IMR-90 (cell line): ENCODE data around the gene SSR2. TPM values are rescaled to one million over a fixed set of nuclear protein-coding genes. Genes with fewer than 3 reads are reported as not detected.

Source experiments
- ATAC-seq: fragments of 200-7000 bp; cut with Tn5 transposase; 2 replicates; pipeline ENCODE4 v1.9.1; 2020; ENCODE audit warnings: low read depth, mild to moderate bottlenecking, moderate library complexity
- BruUV-seq: library from RNA; stranded (reverse); fragments of 400-500 nt; replicated peaks from 2 replicates; lab custom pipeline; 2021; lab: Mats Ljungman, UMichigan
- CTCF ChIA-PET: fragments of 300-600 bp; formaldehyde crosslinking; extraction: SDS; loops from one replicate; lab custom pipeline; 2021; ENCODE audit warnings: antibody characterized with exemption; lab: Yijun Ruan, JAX
- POLR2A ChIA-PET: fragments of 300-600 bp; sonication (Branson Sonifier 250); formaldehyde crosslinking; loops from one replicate; lab custom pipeline; 2022; ENCODE audit warnings: antibody characterized with exemption; ENCODE audit not compliant: unreplicated experiment; lab: Charles Lee
- DNase-seq: peaks from one replicate; pipeline ENCODE4 v3.0.0; 2013
- H2AFZ ChIP-seq: replicated peaks from 2 replicates; pipeline ENCODE3; 2013; ENCODE audit warnings: low read length, mild to moderate bottlenecking; ENCODE audit not compliant: poor library complexity
- H2AK5ac ChIP-seq: 2 replicates; pipeline ENCODE4 v1.6.1; 2013; ENCODE audit warnings: low read depth, low read length, inconsistent platforms
- H2AK9ac ChIP-seq: replicated peaks from 2 replicates; pipeline ENCODE3; 2013; ENCODE audit warnings: mild to moderate bottlenecking, low read depth, low read length, moderate library complexity; ENCODE audit not compliant: poor library complexity
- H2BK120ac ChIP-seq: 2 replicates; pipeline ENCODE4 v1.6.1; 2013; ENCODE audit warnings: low read depth, low read length, inconsistent platforms
- H2BK15ac ChIP-seq: 3 replicates; pipeline ENCODE4 v1.6.1; 2013; ENCODE audit warnings: low read depth, low read length, inconsistent platforms
- H2BK20ac ChIP-seq: 2 replicates; pipeline ENCODE4 v1.6.1; 2013; ENCODE audit warnings: low read depth, mild to moderate bottlenecking, inconsistent platforms, low read length, moderate library complexity
- H2BK5ac ChIP-seq: 2 replicates; pipeline ENCODE4 v1.6.1; 2013; ENCODE audit warnings: mild to moderate bottlenecking, low read depth, low read length, inconsistent platforms; ENCODE audit not compliant: poor library complexity, severe bottlenecking
- H3K14ac ChIP-seq: replicated peaks from 2 replicates; pipeline ENCODE4 v1.6.1; 2013; ENCODE audit warnings: low read depth, low read length, inconsistent platforms
- H3K18ac ChIP-seq: 2 replicates; pipeline ENCODE4 v1.6.1; 2013; ENCODE audit warnings: low read depth, low read length, control low read depth
- H3K23ac ChIP-seq: 2 replicates; pipeline ENCODE4 v1.6.1; 2013; ENCODE audit warnings: low read depth, low read length, inconsistent platforms
- H3K27ac ChIP-seq: 2 replicates; pipeline ENCODE4 v1.5.1; 2013; ENCODE audit warnings: mild to moderate bottlenecking, control low read depth, low read length; ENCODE audit not compliant: insufficient read depth
- H3K27me3 ChIP-seq: 2 replicates; pipeline ENCODE4 v1.6.1; 2013; ENCODE audit warnings: low read length; ENCODE audit not compliant: control insufficient read depth, insufficient read depth
- H3K36me3 ChIP-seq: 2 replicates; pipeline ENCODE4 v1.6.1; 2013; ENCODE audit warnings: low read length, mixed read lengths; ENCODE audit not compliant: control insufficient read depth, insufficient read depth
- H3K4ac ChIP-seq: 2 replicates; pipeline ENCODE4 v1.6.1; 2013; ENCODE audit warnings: low read depth, low read length, inconsistent platforms
- H3K4me1 ChIP-seq: 2 replicates; pipeline ENCODE4 v1.6.1; 2013; ENCODE audit warnings: low read length, mixed read lengths; ENCODE audit not compliant: control insufficient read depth, insufficient read depth
- H3K4me2 ChIP-seq: 2 replicates; pipeline ENCODE4 v1.6.1; 2013; ENCODE audit warnings: low read depth, mild to moderate bottlenecking, control low read depth, low read length, moderate library complexity
- H3K4me3 ChIP-seq: 2 replicates; pipeline ENCODE4 v1.5.1; 2013; ENCODE audit warnings: low read depth, mild to moderate bottlenecking, control low read depth, low read length, moderate library complexity; ENCODE audit not compliant: insufficient read depth
- H3K56ac ChIP-seq: 2 replicates; pipeline ENCODE4 v1.6.1; 2013; ENCODE audit warnings: low read length, inconsistent platforms; ENCODE audit not compliant: insufficient read depth; ENCODE audit errors: extremely low read depth
- H3K79me1 ChIP-seq, 2 experiments: 2 replicates each; pipeline ENCODE4 v1.6.1; 2013; ENCODE audit warnings: low read length in 2 of 2, inconsistent platforms in 1 of 2, low read depth in 1 of 2
- H3K9ac ChIP-seq: 2 replicates; pipeline ENCODE4 v1.6.1; 2013; ENCODE audit warnings: low read depth, low read length, control low read depth
- H3K9me1 ChIP-seq: 2 replicates; pipeline ENCODE4 v1.6.1; 2013; ENCODE audit warnings: low read length, inconsistent platforms; ENCODE audit not compliant: insufficient read depth
- H3K9me3 ChIP-seq: 2 replicates; pipeline ENCODE4 v1.6.1; 2013; ENCODE audit warnings: low read length; ENCODE audit not compliant: control insufficient read depth, insufficient read depth
- H4K20me1 ChIP-seq: 2 replicates; pipeline ENCODE4 v1.6.1; 2013; ENCODE audit warnings: low read length, inconsistent platforms; ENCODE audit not compliant: insufficient read depth
- H4K5ac ChIP-seq: 2 replicates; pipeline ENCODE4 v1.6.1; 2013; ENCODE audit warnings: mild to moderate bottlenecking, low read depth, low read length, control low read depth
- H4K8ac ChIP-seq, 2 experiments: 2 replicates each; pipeline ENCODE4 v1.6.1; 2013; ENCODE audit warnings: low read depth in 2 of 2, low read length in 2 of 2, control low read depth in 1 of 2, inconsistent platforms in 1 of 2
- H4K91ac ChIP-seq: 2 replicates; pipeline ENCODE4 v1.6.1; 2013; ENCODE audit warnings: low read depth, low read length, inconsistent platforms; ENCODE audit not compliant: insufficient read depth
- USF2 ChIP-seq: fragments of 150-350 bp; IDR thresholded peaks from 2 replicates; pipeline ENCODE4 v1.6.1; 2017; ENCODE audit warnings: mild to moderate bottlenecking, antibody characterized with exemption, low read length, low read depth
- WGBS, 2 experiments: methylation state at CpG; one replicate each; pipeline versions ENCODE4 v1.1.5 to v1.1.7; 2013; ENCODE audit warnings: missing lambda C conversion rate in 2 of 2; ENCODE audit not compliant: insufficient read length in 1 of 2; ENCODE audit errors: extremely low coverage in 2 of 2; 5-methylcytosine and 5-hydroxymethylcytosine counted together
- dilution Hi-C: fragments of 300-500 bp; cut with HindIII; formaldehyde crosslinking; loops from one replicate; pipeline ENCODE4 v1.14.3; 2018; ENCODE audit warnings: low sequenced_read_pairs; ENCODE audit not compliant: unreplicated experiment
- in situ Hi-C: fragments of 300-500 bp; cut with MboI; formaldehyde crosslinking; loops from 3 replicates; pipeline ENCODE4 v1.14.3; 2019; ENCODE audit warnings: low sequenced_read_pairs, inconsistent platforms, mixed read lengths
- intact Hi-C: fragments of 100-400 bp; cut with micrococcal nuclease; formaldehyde crosslinking; loops from 2 replicates; pipeline ENCODE4 v1.10.0; 2022
- polyA plus RNA-seq, 3 experiments: library from polyadenylated mRNA; depleted of rRNA; stranded (reverse); fragments of >200 nt; gene quantifications; 2 replicates each; pipeline ENCODE4 v1.2.3, GENCODE V29; 2012; ENCODE audit warnings: low replicate concordance in 1 of 3
- total RNA-seq: library from RNA; depleted of rRNA; stranded (reverse); fragments of >200 nt; gene quantifications from 2 replicates; pipeline ENCODE4 v1.2.3, GENCODE V29; 2012

SSR2 gene
- total and polyA plus RNA-seq, 2 of the 4 experiments (the other 2 are of a cell fraction), result 553 to 1,264 TPM

GRCh38 chr1:155968051-155968400, 52.7 kb downstream of the SSR2 start:
- Histone ChIP-seq H3K9me3 (no peaks in the 10 kb centered on the region), H2BK120ac (peak overlapping the region; percentile 26; the same call in 1 of the 2 replicates), H3K4me2 (peak overlapping the region; percentile 24; the same call in 1 of the 2 replicates), H2AFZ (no peak overlapping the region), H3K56ac (no peak overlapping the region), H3K27me3 (no peaks in the 10 kb centered on the region), H3K9ac (peak overlapping the region; percentile 25), H2AK5ac (peak overlapping the region; percentile 78; the same call in 1 of the 2 replicates), H3K4ac (peak overlapping the region; percentile 73), H2BK15ac (0 out of 3 replicates have a peak overlapping the region, but pooled peaks have one; percentile 19), H4K5ac (no peak overlapping the region), H3K36me3 (peaks cover 63% of the 10 kb centered on the region), H4K91ac (no peak overlapping the region), H3K14ac (peak overlapping the region; percentile 88; the same call in 1 of the 2 replicates), H3K23ac (peak overlapping the region; percentile 82), H3K4me3 (no peak overlapping the region), H2AK9ac (peak overlapping the region; percentile 47), H3K4me1 (peaks cover 44% of the 10 kb centered on the region), H4K8ac (peak overlapping the region in 1 of 2 experiments; percentile 12; a peak in 2 of 4 replicates), H3K18ac (peak overlapping the region; percentile 0; the same call in 1 of the 2 replicates), H3K79me1 (peaks cover 37 to 80% of the 10 kb centered on the region in 2 experiments), H3K9me1 (peaks cover 43% of the 10 kb centered on the region), H3K27ac (peak overlapping the region; percentile 82), H2BK5ac (peak overlapping the region; percentile 67), H4K20me1 (peaks cover 88% of the 10 kb centered on the region), H2BK20ac (no peak overlapping the region)
- ChIA-PET CTCF (interaction anchor here (0.6 to 1.4 kb wide), 4 partner anchors 9 to 21 kb away, joined by 4 to 6 read pairs (median 4); no protein-coding TSS in a partner anchor), POLR2A (interaction anchor here (0.5 to 0.7 kb wide), 4 partner anchors 9 to 22 kb away, joined by 3 to 5 read pairs (median 3); partner anchors contain the start of gene ARHGEF2)
- in situ Hi-C loops (no loop called here), intact Hi-C loops (no loop called here), dilution Hi-C loops (no loop called here)
- WGBS, 2 experiments, result no CpG with 5 or more reads among the region's 7 CpGs
- DNase-seq, result no peak
- TF ChIP-seq USF2, result no peak
- no TSS peak for BruUV-seq
- no peak for ATAC-seq
